HepG2 (cell line): ENCODE results near the gene MOB3C. TPM values are rescaled to one million over a fixed set of nuclear protein-coding genes. Genes with fewer than 3 reads are reported as not detected.
A peak's percentile ranks its signal among the peaks of the same experiment; 100 is the strongest.

Experiments
- ATAD3A ChIP-seq: sonication (generic); formaldehyde crosslinking; IDR thresholded peaks from 2 replicates; pipeline ENCODE4 v1.4.0; 2020; ENCODE audit warnings: missing genetic modification reagents
- BRD4 ChIP-seq: sonication (generic); formaldehyde crosslinking; IDR thresholded peaks from 2 replicates; pipeline ENCODE4 v1.4.0; 2020; ENCODE audit warnings: missing genetic modification reagents
- CBFB ChIP-seq: sonication (generic); formaldehyde crosslinking; IDR thresholded peaks from 2 replicates; pipeline ENCODE4 v1.4.0; 2020; ENCODE audit warnings: missing genetic modification reagents
- HNRNPH1 ChIP-seq: fragments of 200-400 bp; formaldehyde crosslinking; optimal IDR thresholded peaks from 2 replicates; pipeline ENCODE3; 2017; ENCODE audit warnings: mild to moderate bottlenecking, low read depth, low read length
- KLF9 ChIP-seq: IDR thresholded peaks from 2 replicates; pipeline ENCODE4 v1.6.1; 2016; ENCODE audit warnings: low read depth
- LCORL ChIP-seq, 2 experiments: fragments of 450-650 bp in 1 of 2; sonication (generic) in 1 of 2; formaldehyde crosslinking in 1 of 2; IDR thresholded peaks; 2 replicates each; pipeline versions ENCODE4 v1.5.0 to v1.6.1; 2017 to 2020; ENCODE audit warnings: antibody characterized with exemption in 1 of 2, missing genetic modification reagents in 1 of 2
- MIER2 ChIP-seq: IDR thresholded peaks from 2 replicates; pipeline ENCODE4 v1.6.1; 2016; ENCODE audit warnings: missing biosample characterization, missing genetic modification reagents
- PRPF4 ChIP-seq: fragments of 200-400 bp; formaldehyde crosslinking; IDR thresholded peaks from 2 replicates; pipeline ENCODE4 v1.6.1; 2016; ENCODE audit warnings: low read length, low read depth; ENCODE audit not compliant: poor library complexity, severe bottlenecking
- SIN3B ChIP-seq: fragments of 150-350 bp; IDR thresholded peaks from 2 replicates; pipeline ENCODE4 v1.6.1; 2014; ENCODE audit warnings: low read length
- ZNF430 ChIP-seq: sonication (generic); formaldehyde crosslinking; IDR thresholded peaks from 2 replicates; pipeline ENCODE4 v1.9.0; 2021; ENCODE audit warnings: mild to moderate bottlenecking, missing genetic modification reagents
- ZNF737 ChIP-seq: sonication (generic); formaldehyde crosslinking; IDR thresholded peaks from 2 replicates; pipeline ENCODE4 v1.5.0; 2020; ENCODE audit warnings: missing genetic modification reagents, mild to moderate bottlenecking, borderline replicate concordance
- ZNF878 ChIP-seq: sonication (generic); formaldehyde crosslinking; IDR thresholded peaks from 2 replicates; pipeline ENCODE4 v1.8.1; 2023; ENCODE audit warnings: mild to moderate bottlenecking, missing genetic modification reagents, moderate library complexity
- polyA plus RNA-seq, 8 experiments: library from polyadenylated mRNA; depleted of rRNA in 3 of 8; stranded (reverse) in 7 of 8; unstranded in 1 of 8; fragments of >200 nt; fragmentation: Illumina TruSeq in 4 of 8; extraction: Trizol in 4 of 8; gene quantifications; 2 replicates each; pipeline versions ENCODE4 v1.2.1 to v1.2.3, GENCODE V29; 2011 to 2016; ENCODE audit warnings: low read depth in 4 of 8, missing spikeins in 1 of 8, mixed read lengths in 1 of 8; ENCODE audit not compliant: insufficient read depth in 1 of 8
- total RNA-seq, 5 experiments: library from RNA; depleted of rRNA; stranded (reverse); fragments of >200 nt; fragmentation: Illumina TruSeq; extraction: Trizol; gene quantifications; 2 replicates each; pipeline ENCODE4 v1.2.3, GENCODE V29; 2016; ENCODE audit warnings: low read depth in 1 of 5
- TF ChIP-seq, protein P1 (sequence below): sonication (generic); formaldehyde crosslinking; IDR thresholded peaks from 2 replicates; pipeline ENCODE4 v1.5.0; 2020; ENCODE audit warnings: mild to moderate bottlenecking, missing genetic modification reagents
- TF ChIP-seq, protein P2 (sequence below): sonication (generic); formaldehyde crosslinking; conservative IDR thresholded peaks from 2 replicates; pipeline ENCODE4 v1.8.1; 2023; ENCODE audit warnings: missing genetic modification reagents
- TF ChIP-seq, protein P3 (sequence below): sonication (generic); formaldehyde crosslinking; IDR thresholded peaks from 2 replicates; pipeline ENCODE4 v1.9.0; 2021; ENCODE audit warnings: missing genetic modification reagents, mild to moderate bottlenecking, borderline replicate concordance

The MOB3C gene
- total and polyA plus RNA-seq, 2 of the 13 experiments (the other 11 are each of a cell fraction or from before 2014, with no cell fraction given), result 3.5 to 4.1 TPM

DNA sequence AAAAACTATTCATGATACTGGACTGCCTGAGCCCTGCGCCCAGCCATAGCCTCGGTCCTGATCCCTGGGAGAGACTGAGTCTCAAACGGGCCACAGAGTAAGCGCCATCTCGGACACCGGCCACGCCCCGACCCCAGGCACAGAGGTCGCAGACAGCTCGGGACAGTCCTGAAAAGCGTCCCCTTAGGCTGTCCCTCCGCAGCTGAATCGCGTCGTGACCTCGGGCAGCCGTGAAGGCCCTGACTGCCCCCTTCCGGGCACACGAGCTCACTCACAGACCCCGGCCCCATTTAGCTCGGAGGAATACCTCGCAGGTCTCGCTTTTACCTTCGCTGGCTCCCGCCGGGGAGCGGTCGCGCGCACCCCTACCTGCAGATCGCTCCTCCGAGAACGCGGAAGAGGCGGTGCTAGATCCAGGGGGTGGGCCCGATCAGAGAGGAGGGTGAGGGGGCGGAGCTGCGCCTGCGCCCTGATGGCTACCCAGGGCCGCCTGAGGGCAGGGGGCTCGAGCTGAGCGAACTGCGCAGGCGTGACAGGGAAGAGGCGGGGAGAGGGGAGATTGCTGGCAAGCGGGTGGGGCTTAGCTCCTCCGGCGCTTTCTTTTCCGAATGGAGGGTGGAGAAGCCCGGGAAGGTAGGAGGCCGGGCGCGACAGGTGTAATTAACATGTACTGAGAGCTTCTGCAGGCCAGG lies 12.6 kb downstream of the MOB3C start, which contains the start of gene MKNK1 (continued):
- no peak for TF ChIP-seq LCORL (IDR thresholded peaks at IDR 0.05)
- peak; percentile 75; the same call in 1 of the 2 replicates for TF ChIP-seq LCORL (CRISPR knock-in tag; IDR thresholded peaks at IDR 0.05)
- no peak for TF ChIP-seq PRPF4
- TF ChIP-seq, protein P1, sequence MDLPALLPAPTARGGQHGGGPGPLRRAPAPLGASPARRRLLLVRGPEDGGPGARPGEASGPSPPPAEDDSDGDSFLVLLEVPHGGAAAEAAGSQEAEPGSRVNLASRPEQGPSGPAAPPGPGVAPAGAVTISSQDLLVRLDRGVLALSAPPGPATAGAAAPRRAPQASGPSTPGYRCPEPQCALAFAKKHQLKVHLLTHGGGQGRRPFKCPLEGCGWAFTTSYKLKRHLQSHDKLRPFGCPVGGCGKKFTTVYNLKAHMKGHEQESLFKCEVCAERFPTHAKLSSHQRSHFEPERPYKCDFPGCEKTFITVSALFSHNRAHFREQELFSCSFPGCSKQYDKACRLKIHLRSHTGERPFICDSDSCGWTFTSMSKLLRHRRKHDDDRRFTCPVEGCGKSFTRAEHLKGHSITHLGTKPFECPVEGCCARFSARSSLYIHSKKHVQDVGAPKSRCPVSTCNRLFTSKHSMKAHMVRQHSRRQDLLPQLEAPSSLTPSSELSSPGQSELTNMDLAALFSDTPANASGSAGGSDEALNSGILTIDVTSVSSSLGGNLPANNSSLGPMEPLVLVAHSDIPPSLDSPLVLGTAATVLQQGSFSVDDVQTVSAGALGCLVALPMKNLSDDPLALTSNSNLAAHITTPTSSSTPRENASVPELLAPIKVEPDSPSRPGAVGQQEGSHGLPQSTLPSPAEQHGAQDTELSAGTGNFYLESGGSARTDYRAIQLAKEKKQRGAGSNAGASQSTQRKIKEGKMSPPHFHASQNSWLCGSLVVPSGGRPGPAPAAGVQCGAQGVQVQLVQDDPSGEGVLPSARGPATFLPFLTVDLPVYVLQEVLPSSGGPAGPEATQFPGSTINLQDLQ (CRISPR knock-in tag), result no peak
- TF ChIP-seq HNRNPH1, result no peak
- TF ChIP-seq KLF9 (CRISPR knock-in tag), result 0 out of 2 replicates have a peak, but pooled peaks have one; percentile 41
- 0 out of 2 replicates have a peak, but pooled peaks have one; percentile 44 for TF ChIP-seq ZNF430 (CRISPR knock-in tag)
- no peak for TF ChIP-seq MIER2 (CRISPR knock-in tag)
- TF ChIP-seq SIN3B, result no peak
- TF ChIP-seq CBFB (CRISPR knock-in tag), result peak; percentile 31; the same call in 1 of the 2 replicates
- TF ChIP-seq ZNF878 (CRISPR knock-in tag), result peak; percentile 84; the same call in 1 of the 2 replicates
- TF ChIP-seq, protein P2, sequence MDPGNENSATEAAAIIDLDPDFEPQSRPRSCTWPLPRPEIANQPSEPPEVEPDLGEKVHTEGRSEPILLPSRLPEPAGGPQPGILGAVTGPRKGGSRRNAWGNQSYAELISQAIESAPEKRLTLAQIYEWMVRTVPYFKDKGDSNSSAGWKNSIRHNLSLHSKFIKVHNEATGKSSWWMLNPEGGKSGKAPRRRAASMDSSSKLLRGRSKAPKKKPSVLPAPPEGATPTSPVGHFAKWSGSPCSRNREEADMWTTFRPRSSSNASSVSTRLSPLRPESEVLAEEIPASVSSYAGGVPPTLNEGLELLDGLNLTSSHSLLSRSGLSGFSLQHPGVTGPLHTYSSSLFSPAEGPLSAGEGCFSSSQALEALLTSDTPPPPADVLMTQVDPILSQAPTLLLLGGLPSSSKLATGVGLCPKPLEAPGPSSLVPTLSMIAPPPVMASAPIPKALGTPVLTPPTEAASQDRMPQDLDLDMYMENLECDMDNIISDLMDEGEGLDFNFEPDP (CRISPR knock-in tag), result no peak
- TF ChIP-seq, protein P3, sequence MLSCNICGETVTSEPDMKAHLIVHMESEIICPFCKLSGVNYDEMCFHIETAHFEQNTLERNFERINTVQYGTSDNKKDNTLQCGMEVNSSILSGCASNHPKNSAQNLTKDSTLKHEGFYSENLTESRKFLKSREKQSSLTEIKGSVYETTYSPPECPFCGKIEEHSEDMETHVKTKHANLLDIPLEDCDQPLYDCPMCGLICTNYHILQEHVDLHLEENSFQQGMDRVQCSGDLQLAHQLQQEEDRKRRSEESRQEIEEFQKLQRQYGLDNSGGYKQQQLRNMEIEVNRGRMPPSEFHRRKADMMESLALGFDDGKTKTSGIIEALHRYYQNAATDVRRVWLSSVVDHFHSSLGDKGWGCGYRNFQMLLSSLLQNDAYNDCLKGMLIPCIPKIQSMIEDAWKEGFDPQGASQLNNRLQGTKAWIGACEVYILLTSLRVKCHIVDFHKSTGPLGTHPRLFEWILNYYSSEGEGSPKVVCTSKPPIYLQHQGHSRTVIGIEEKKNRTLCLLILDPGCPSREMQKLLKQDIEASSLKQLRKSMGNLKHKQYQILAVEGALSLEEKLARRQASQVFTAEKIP (CRISPR knock-in tag), result no peak
- no peak for TF ChIP-seq ATAD3A (CRISPR knock-in tag)
- no peak for TF ChIP-seq BRD4 (CRISPR knock-in tag)
- 0 out of 2 replicates have a peak, but pooled peaks have one; percentile 57 for TF ChIP-seq ZNF737 (CRISPR knock-in tag)
